Peyer's patch (tissue), 4 donors: ENCODE results near the gene FCRL5.

Experiments
- POLR2A ChIP-seq, 2 donors: fragments of 450-650 bp; IDR thresholded peaks; one replicate each; pipeline ENCODE4 v1.5.1; 2017; ENCODE audit warnings: antibody characterized with exemption in 2 of 2, mild to moderate bottlenecking in 2 of 2, moderate library complexity in 2 of 2
- TF ChIP-seq, protein P1 (sequence below), 6 experiments: fragments of 450-650 bp in 4 of 6; fragments of 200-600 bp in 2 of 6; sonication (generic) in 1 of 6; IDR thresholded peaks; one replicate each; pipeline ENCODE4 v1.5.1; 2017 to 2019; ENCODE audit warnings: antibody characterized with exemption in 6 of 6, mild to moderate bottlenecking in 3 of 6, moderate library complexity in 1 of 6

DNA sequence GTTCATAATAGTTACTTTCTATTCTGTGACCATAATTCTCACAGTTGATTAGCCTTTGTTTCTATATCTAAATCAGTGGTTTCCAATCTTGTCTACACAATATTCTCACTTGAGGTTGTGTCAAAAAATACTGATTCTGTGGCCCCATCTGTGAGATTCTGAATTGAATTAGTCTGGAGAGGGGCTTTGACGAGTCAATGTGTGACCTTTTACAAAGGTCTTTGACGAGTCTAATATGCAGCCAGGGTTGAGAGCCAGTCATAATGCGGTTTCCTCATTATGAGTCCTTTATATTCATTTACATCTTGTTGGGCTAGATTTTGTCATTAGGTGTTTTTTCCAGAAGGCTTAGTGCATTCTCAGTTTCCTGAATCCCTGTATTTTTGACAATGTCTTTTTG, 19.7 kb downstream of the FCRL5 start:
- TF ChIP-seq, protein P1, sequence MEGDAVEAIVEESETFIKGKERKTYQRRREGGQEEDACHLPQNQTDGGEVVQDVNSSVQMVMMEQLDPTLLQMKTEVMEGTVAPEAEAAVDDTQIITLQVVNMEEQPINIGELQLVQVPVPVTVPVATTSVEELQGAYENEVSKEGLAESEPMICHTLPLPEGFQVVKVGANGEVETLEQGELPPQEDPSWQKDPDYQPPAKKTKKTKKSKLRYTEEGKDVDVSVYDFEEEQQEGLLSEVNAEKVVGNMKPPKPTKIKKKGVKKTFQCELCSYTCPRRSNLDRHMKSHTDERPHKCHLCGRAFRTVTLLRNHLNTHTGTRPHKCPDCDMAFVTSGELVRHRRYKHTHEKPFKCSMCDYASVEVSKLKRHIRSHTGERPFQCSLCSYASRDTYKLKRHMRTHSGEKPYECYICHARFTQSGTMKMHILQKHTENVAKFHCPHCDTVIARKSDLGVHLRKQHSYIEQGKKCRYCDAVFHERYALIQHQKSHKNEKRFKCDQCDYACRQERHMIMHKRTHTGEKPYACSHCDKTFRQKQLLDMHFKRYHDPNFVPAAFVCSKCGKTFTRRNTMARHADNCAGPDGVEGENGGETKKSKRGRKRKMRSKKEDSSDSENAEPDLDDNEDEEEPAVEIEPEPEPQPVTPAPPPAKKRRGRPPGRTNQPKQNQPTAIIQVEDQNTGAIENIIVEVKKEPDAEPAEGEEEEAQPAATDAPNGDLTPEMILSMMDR (IDR thresholded peaks at IDR 0.05) = no peak
- TF ChIP-seq POLR2A (IDR thresholded peaks at IDR 0.05) = no peak
